Gastroesophageal sphincter (tissue), 4 donors: ENCODE results near the gene ATAD2B. TPM values are rescaled to one million over a fixed set of nuclear protein-coding genes. Genes with fewer than 3 reads are reported as not detected.

Experiments
- ATAC-seq: fragments of 150-250 bp; one replicate; pipeline ENCODE4 v1.9.1; 2016; ENCODE audit warnings: mild to moderate bottlenecking, moderate library complexity
- H3K27ac ChIP-seq, 4 donors: fragments of 200-600 bp; sonication (generic) in 3 of 4; 1 replicate in 3 of 4; 2 replicates in 1 of 4; pipeline ENCODE4 v1.5.1; 2016 to 2019
- H3K27me3 ChIP-seq: fragments of 200-600 bp; sonication (generic); one replicate; pipeline ENCODE4 v1.5.1; 2019
- H3K36me3 ChIP-seq, 2 donors: fragments of 200-600 bp; sonication (generic); one replicate each; pipeline ENCODE4 v1.5.1; 2019; ENCODE audit warnings: control low read depth in 1 of 2
- H3K4me1 ChIP-seq, 3 donors: fragments of 200-600 bp; sonication (generic); 1 replicate in 2 of 3; 2 replicates in 1 of 3; pipeline ENCODE4 v1.5.1; 2016 to 2019; ENCODE audit warnings: control low read depth in 2 of 3
- H3K4me3 ChIP-seq, 2 donors: fragments of 200-600 bp; sonication (generic); one replicate each; pipeline ENCODE4 v1.5.1; 2019; ENCODE audit warnings: mild to moderate bottlenecking in 1 of 2, moderate library complexity in 1 of 2
- H3K9me3 ChIP-seq, 3 donors: fragments of 200-600 bp; sonication (generic); one replicate each; pipeline ENCODE4 v1.5.1; 2017 to 2019; ENCODE audit warnings: control low read depth in 2 of 3
- CTCF ChIP-seq, 4 experiments: fragments of 200-600 bp in 2 of 4; fragments of 450-650 bp in 2 of 4; sonication (generic) in 1 of 4; IDR thresholded peaks; one replicate each; pipeline ENCODE4 v1.5.1; 2017 to 2019; ENCODE audit warnings: antibody characterized with exemption in 4 of 4, mild to moderate bottlenecking in 2 of 4, moderate library complexity in 2 of 4
- EP300 ChIP-seq: sonication (generic); formaldehyde crosslinking; IDR thresholded peaks from one replicate; pipeline ENCODE4 v1.6.1; 2017; ENCODE audit warnings: antibody characterized with exemption, mild to moderate bottlenecking
- POLR2A ChIP-seq, 2 donors: fragments of 450-650 bp; IDR thresholded peaks; one replicate each; pipeline ENCODE4 v1.6.1; 2017; ENCODE audit warnings: antibody characterized with exemption in 2 of 2, mild to moderate bottlenecking in 2 of 2, moderate library complexity in 1 of 2
- POLR2AphosphoS5 ChIP-seq: sonication (generic); formaldehyde crosslinking; IDR thresholded peaks from one replicate; pipeline ENCODE4 v1.6.1; 2017; ENCODE audit warnings: antibody characterized with exemption
- WGBS, 2 donors: methylation state at CpG; one replicate each; pipeline ENCODE4 v1.1.5; 2018; ENCODE audit warnings: low coverage in 1 of 2; 5-methylcytosine and 5-hydroxymethylcytosine counted together
- total RNA-seq, 4 donors: library from RNA; depleted of rRNA; stranded (reverse); fragments of >200 nt; gene quantifications; one replicate each; pipeline ENCODE4 v1.1.0, GENCODE V29; 2016

The ATAD2B gene
- total RNA-seq, 4 donors from 2014 or later, result 10.4 to 36.1 (median 16.8) TPM

- Histone ChIP-seq H3K27ac (peak overlapping the region in 1 of 4 donors; percentile 29), H3K4me1 (peaks cover 5 to 56% (median 8%) of the 10 kb centered on the region in 3 donors)
These were observed 23.9 kb downstream of the ATAD2B start for GRCh38 chr2:23903034-23903433.

GRCh38 chr2:23901966-23902846 lies 24.7 kb downstream of the ATAD2B start:
- peak; percentile 76 for ATAC-seq
- TF ChIP-seq CTCF (IDR thresholded peaks at IDR 0.05), result no peak
- no peak for TF ChIP-seq POLR2A (IDR thresholded peaks at IDR 0.05)
- TF ChIP-seq POLR2AphosphoS5, result no peak
- TF ChIP-seq EP300, result no peak
- Histone ChIP-seq H3K36me3 (no peaks in the 10 kb centered on the region), H3K4me3 (no peak overlapping the region), H3K9me3 (no peaks in the 10 kb centered on the region), H3K27ac (peak overlapping the region in 1 of 4 donors; percentile 29), H3K27me3 (no peaks in the 10 kb centered on the region), H3K4me1 (peaks cover 5 to 56% (median 8%) of the 10 kb centered on the region in 3 donors)
- WGBS, 2 donors, result 62 to 70% methylated on average over 5 to 6 of the region's 6 CpGs

More at GRCh38 chr2:23903034-23903433, 23.9 kb downstream of the ATAD2B start:
- no peak overlapping the region for H3K4me3 ChIP-seq
- ATAC-seq, result no peak
- H3K36me3 ChIP-seq, result no peaks in the 10 kb centered on the region
- 96% methylated on average over 2 of the region's 2 CpGs; no CpG with 5 or more reads in 1 of the 2 donors for WGBS, 2 donors
- TF ChIP-seq POLR2A (IDR thresholded peaks at IDR 0.05), result no peak
- TF ChIP-seq EP300, result no peak
- TF ChIP-seq CTCF (IDR thresholded peaks at IDR 0.05), result no peak
- no peak for TF ChIP-seq POLR2AphosphoS5
- no peaks in the 10 kb centered on the region for H3K9me3 ChIP-seq
- no peaks in the 10 kb centered on the region for H3K27me3 ChIP-seq

GRCh38 chr2:23900541-23901322 lies 26.2 kb downstream of the ATAD2B start:
- no peak overlapping the region for H3K4me3 ChIP-seq
- TF ChIP-seq POLR2A (IDR thresholded peaks at IDR 0.05) (no peak), POLR2AphosphoS5 (no peak), EP300 (no peak), CTCF (IDR thresholded peaks at IDR 0.05) (no peak)
- H3K9me3 ChIP-seq, result no peaks in the 10 kb centered on the region
- no peaks in the 10 kb centered on the region for H3K36me3 ChIP-seq
- ATAC-seq, result peak; percentile 55
- 38 to 50% methylated on average over 5 to 9 of the region's 9 CpGs for WGBS, 2 donors
- peak overlapping the region in 3 of 4 donors; percentile 10 to 54 (median 40) for H3K27ac ChIP-seq
- H3K27me3 ChIP-seq, result no peaks in the 10 kb centered on the region
- H3K4me1 ChIP-seq, result peaks cover 5 to 56% (median 8%) of the 10 kb centered on the region in 3 donors

- no peaks in the 10 kb centered on the region for H3K27me3 ChIP-seq
- H3K27ac ChIP-seq, result peak overlapping the region in 2 of 4 donors; percentile 40 to 54
- H3K36me3 ChIP-seq, result no peaks in the 10 kb centered on the region
- ATAC-seq, result no peak
- peaks cover 5 to 52% (median 6%) of the 10 kb centered on the region in 3 donors for H3K4me1 ChIP-seq
- no peak for TF ChIP-seq CTCF (IDR thresholded peaks at IDR 0.05)
- TF ChIP-seq EP300, result no peak
- no peak for TF ChIP-seq POLR2A (IDR thresholded peaks at IDR 0.05)
- TF ChIP-seq POLR2AphosphoS5, result no peak
- no peaks in the 10 kb centered on the region for H3K9me3 ChIP-seq
- WGBS, 2 donors, result 95% methylated on average over 6 of the region's 8 CpGs; no CpG with 5 or more reads in 1 of the 2 donors
- H3K4me3 ChIP-seq, result no peak overlapping the region
These were observed 26.8 kb downstream of the ATAD2B start for GRCh38 chr2:23900133-23900532.
